Cardiac fibroblast (primary cell): ENCODE data around the gene COQ8A.

Experiments used
- DNase-seq, 2 donors: peaks; one replicate each; pipeline versions ENCODE4 v3.0.0 to v3.0.0-alpha.2; 2010; ENCODE audit warnings: low read depth in 2 of 2
- H3K4me3 ChIP-seq, 2 donors: replicated peaks in 1 of 2; 1 replicate in 1 of 2; 2 replicates in 1 of 2; pipeline ENCODE4 v1.5.1; 2011; ENCODE audit warnings: low read depth in 2 of 2, low read length in 2 of 2, mild to moderate bottlenecking in 2 of 2, moderate library complexity in 1 of 2
- CTCF ChIP-seq: IDR thresholded peaks from one replicate; pipeline ENCODE4 v1.5.1; 2011; ENCODE audit warnings: low read depth, mild to moderate bottlenecking, low read length, inconsistent platforms

Gene COQ8A

DNA sequence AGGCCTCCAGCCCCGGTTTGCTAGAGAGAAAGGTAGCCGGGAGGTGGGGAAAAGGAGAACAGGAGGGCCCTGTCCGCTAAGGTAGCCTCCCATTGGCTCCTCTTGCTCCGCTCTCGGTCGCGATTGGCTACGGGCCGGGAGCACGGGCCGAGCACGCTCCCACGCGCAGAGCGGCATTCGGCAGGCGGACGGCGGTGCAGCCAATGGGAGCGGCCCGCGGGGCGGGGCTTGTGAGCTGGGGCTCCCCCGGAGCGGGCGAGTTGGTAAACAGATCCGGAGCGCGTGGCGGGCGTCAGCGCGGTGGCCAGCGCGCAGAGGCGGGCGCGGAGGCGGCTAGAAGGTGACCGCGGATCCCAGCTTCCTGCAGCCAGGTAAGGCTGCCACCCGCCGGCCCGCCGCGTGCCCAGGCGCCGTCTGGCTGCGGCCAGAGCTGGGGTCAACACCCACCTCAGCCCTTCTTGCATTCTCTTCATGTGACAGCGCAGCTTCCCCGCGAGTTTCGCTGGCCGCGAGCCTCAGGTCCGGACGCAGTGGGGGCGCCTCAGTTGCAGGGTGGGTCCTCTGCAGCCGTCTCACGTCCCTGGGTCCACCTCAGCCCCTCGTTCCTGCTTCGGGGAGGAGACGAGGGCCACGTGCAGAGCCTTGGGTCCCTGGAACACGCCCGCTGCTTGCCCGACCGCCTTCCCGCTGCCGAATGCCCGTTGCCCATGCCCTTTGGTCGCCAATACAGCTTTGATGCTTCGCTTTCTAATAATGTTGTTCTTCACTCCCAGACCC, at the start of gene COQ8A:
TSS of gene COQ8A (plus strand) at position 266 of the 777 bp plus-strand sequence. CDS start 21,092 bp downstream, outside the sequence.
- DNase-seq: peak; percentile 99 to 100
- no peak for TF ChIP-seq CTCF
- H3K4me3 ChIP-seq: peak within 1 kb of the TSS; percentile 73 to 80

DNA sequence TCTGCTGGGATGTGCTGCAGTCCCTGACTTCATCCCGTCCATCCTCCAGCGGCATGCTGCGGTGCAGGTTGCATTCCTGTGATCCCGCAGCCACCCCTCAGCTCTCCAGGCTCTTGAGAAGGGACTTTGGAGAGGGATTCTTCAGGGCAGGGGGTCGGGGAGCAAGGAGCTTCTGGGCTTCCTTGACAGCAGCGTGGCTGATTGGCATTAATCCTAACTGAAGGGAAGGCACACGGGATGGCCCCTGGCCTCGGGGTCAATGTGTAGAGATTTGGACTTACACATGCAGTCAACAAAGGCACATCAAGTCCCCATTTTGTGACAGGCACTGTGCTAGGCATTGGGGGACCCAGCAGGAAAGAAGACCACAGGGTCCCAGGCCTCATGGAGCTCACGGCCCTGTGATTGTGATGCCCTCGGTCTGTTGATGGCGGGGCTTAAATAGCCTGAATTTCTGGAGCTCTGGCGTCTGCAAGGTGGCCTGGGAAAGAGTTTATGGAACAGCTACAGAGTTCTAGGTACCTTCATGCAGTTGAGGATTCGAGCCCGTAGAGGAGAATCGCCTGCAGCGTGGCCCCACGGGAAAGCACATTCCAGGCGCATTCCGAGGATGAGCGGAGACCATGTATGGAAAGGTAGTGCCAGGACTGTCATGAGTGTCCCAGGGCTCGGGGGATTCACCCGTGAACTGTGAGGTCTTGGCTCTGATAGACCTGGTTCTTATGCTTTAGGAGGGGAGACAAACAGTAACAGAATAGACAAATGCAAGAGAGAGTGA, 49.6 kb upstream of the COQ8A start:
- H3K4me3 ChIP-seq: no peak overlapping the region
- no peak for TF ChIP-seq CTCF
- no peak for DNase-seq

DNA sequence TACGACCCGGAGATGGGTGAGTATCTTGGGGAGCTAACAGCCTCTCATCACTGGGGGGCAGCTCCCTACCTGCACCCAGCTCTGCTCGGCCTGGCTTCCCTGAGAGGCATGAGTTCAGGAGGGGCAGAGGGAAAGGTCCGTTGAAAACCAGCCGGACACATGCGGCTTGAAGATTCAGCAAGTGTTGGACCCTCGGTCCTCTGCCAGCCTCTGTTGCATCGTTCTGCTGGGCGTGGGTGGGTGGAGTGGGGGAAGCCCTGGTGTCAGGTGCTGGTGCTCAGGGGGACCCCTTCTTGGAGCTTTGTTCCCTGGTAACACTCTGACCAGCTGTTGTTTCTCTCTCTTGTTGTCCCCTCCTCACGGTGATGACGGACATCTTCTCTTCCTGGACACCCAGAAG, 48.7 kb upstream of the COQ8A start:
- DNase-seq: no peak
- no peak for TF ChIP-seq CTCF
- H3K4me3 ChIP-seq: no peak overlapping the region

GRCh38 chr1:226891846-226892523, 48.1 kb upstream of the COQ8A start:
- TF ChIP-seq CTCF: no peak
- DNase-seq: peak; percentile 53 to 61

DNA sequence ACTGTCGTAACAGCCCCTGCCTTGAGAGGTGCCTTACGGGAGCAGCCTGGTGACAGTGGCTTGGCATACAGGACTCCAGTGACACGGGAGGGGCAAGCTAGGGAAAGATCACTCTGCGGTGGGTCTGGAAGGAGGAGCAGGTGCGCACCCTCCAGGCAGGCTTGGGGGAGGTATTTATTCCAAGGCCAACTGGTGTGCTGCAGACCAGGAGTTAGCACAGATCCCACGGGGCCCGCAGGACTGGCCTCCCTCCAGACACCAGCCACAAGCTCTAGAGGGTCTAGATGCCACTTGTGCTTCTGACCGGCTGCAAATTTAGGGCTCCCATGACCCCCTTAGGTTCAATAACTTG, 47.6 kb upstream of the COQ8A start:
- DNase-seq: no peak
- TF ChIP-seq CTCF: no peak
- no peak overlapping the region for H3K4me3 ChIP-seq

More at GRCh38 chr1:226891846-226892523, 48.1 kb upstream of the COQ8A start:
- H3K4me3 ChIP-seq: no peak overlapping the region

GRCh38 chr1:226893936-226894335, 46.2 kb upstream of the COQ8A start:
- no peak for TF ChIP-seq CTCF
- DNase-seq: no peak
- no peak overlapping the region for H3K4me3 ChIP-seq
